GM10248 (cell line): ENCODE measurements around the gene IQGAP1.

Experiments
- CTCF ChIA-PET: fragments of 300-600 bp; sonication (Branson Sonifier 250); formaldehyde crosslinking; extraction: SDS; loops from one replicate; lab custom pipeline; 2021; ENCODE audit warnings: antibody characterized with exemption; lab: Yijun Ruan, JAX
- POLR2A ChIA-PET: fragments of 350-650 bp; sonication (Branson Sonifier 250); formaldehyde crosslinking; extraction: SDS; loops from one replicate; lab custom pipeline; 2020; ENCODE audit warnings: antibody characterized with exemption; lab: Yijun Ruan, JAX
- DNase-seq: peaks from one replicate; pipeline ENCODE4 v3.0.0; 2012; ENCODE audit errors: extremely low spot score
- TF ChIP-seq, protein P1 (sequence below): IDR thresholded peaks from 2 replicates; pipeline ENCODE4 v1.5.1; 2012; ENCODE audit warnings: mild to moderate bottlenecking, low read depth; ENCODE audit errors: extremely low read depth, missing control alignments, control extremely low read depth

IQGAP1 gene

DNA sequence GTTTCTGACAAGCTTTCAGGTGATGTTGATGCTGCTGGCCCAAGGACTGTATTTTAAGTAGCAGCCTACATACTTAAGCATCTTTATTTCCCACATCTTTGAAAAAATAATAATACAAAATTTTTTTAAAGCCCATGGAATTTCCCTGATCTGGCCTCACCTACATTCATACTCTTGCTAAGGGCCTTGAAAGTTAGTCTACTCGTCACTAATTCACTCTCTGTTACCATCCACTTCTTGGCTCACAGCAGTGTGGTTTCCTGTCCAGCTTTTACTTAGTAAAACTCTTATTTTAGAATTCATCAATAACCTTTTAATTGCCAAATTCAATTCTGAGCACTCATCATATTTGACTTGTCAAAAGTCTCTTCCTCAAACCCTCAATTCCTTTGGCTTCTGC is 82.4 kb downstream of the IQGAP1 start:
- TF ChIP-seq, protein P1, sequence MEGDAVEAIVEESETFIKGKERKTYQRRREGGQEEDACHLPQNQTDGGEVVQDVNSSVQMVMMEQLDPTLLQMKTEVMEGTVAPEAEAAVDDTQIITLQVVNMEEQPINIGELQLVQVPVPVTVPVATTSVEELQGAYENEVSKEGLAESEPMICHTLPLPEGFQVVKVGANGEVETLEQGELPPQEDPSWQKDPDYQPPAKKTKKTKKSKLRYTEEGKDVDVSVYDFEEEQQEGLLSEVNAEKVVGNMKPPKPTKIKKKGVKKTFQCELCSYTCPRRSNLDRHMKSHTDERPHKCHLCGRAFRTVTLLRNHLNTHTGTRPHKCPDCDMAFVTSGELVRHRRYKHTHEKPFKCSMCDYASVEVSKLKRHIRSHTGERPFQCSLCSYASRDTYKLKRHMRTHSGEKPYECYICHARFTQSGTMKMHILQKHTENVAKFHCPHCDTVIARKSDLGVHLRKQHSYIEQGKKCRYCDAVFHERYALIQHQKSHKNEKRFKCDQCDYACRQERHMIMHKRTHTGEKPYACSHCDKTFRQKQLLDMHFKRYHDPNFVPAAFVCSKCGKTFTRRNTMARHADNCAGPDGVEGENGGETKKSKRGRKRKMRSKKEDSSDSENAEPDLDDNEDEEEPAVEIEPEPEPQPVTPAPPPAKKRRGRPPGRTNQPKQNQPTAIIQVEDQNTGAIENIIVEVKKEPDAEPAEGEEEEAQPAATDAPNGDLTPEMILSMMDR, result no peak

DNA sequence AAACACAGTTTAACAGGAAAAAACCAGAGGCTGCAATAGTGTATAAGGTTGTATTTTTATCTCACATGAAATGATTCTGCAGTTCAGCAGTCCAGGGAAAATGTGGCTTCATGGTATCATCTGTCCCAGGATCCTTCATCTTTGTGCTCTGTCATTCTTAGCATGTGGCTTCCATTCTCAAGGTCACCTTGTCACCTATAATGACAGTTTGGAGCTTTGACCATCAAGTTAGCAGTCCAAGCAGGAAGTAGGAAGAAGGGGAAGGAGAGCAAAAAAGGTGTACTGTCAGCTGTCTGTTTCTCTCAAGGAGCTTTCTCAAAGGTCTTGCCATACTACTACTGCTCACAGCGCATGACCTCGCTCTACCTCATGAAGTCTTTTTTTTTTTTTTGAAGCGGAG is 83.1 kb downstream of the IQGAP1 start:
- CTCF ChIA-PET, result interaction anchor here (1.3 to 3.6 kb wide), 2 partner anchors 48 to 151 kb away, joined by 3 to 16 read pairs; no protein-coding TSS in a partner anchor
- DNase-seq, result no peak
- POLR2A ChIA-PET, result no interaction called here
- TF ChIP-seq, protein P1, result no peak

More for the DNA sequence above, 82.4 kb downstream of the IQGAP1 start:
- DNase-seq, result no peak
- CTCF ChIA-PET, result interaction anchor here (1.3 to 3.6 kb wide), 3 partner anchors 12 to 151 kb away, joined by 3 to 16 read pairs (median 11); no protein-coding TSS in a partner anchor
- POLR2A ChIA-PET, result no interaction called here

DNA sequence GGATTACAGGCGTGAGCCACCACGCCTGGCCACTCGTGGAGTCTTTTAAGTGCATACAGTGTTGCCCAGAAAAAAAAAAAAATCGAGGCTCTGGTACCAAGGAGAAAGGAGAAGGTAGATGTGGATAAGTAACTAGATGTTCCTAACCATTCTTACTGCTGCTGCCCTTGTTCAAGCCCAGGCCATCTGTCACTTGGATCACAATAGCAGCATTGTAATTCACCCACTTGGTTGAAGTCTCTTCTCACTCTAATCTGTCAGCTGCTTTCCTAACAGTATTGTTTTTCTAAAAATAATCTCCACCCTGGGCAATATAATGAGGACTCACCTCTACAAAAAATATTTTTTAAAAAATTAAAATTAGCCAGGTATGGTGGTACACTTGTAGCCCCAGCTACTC is 83.7 kb downstream of the IQGAP1 start:
- POLR2A ChIA-PET, result no interaction called here
- TF ChIP-seq, protein P1, result no peak
- no peak for DNase-seq
- CTCF ChIA-PET, result interaction anchor here (2.9 to 3.6 kb wide), 2 partner anchors 10 to 152 kb away, joined by 11 to 16 read pairs; no protein-coding TSS in a partner anchor

DNA sequence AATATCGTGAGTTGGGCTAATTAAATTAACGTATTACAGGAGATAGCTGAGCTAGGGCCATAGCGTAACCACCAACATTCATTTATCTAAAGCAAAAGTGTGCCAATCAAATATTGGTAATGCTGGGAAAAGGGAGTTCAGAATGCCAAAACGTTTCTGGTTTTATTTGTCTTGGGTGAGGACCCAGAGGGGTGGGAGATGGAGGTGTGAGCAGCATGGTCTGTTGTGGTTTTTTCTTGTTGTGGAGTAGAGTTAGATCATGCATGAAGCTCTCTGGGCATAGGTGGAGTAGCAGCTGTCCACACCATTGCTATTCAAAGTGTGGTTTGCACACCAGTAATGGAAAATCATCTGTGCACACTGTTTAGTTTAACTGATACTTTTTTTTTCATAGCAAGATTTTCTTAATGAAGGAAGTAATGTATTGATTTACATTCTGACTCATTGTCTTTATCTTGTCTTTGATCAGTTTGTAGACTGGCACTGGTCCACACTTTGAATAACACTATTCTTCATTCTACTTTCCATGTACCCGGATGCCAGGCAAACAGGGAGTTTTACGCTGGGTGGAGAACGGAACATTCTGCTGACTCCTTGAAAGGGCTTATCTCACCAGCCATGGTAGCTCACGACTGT is 90.9 kb downstream of the IQGAP1 start:
- TF ChIP-seq, protein P1, result no peak
- POLR2A ChIA-PET, result interaction anchor here (0.6 kb wide), 1 partner anchor 12 kb away, joined by 3 read pairs; no protein-coding TSS in a partner anchor
- CTCF ChIA-PET, result interaction anchor here (0.7 to 4.3 kb wide), 9 partner anchors 12 to 192 kb away, joined by 3 to 33 read pairs (median 3); no protein-coding TSS in a partner anchor
- no peak for DNase-seq

DNA sequence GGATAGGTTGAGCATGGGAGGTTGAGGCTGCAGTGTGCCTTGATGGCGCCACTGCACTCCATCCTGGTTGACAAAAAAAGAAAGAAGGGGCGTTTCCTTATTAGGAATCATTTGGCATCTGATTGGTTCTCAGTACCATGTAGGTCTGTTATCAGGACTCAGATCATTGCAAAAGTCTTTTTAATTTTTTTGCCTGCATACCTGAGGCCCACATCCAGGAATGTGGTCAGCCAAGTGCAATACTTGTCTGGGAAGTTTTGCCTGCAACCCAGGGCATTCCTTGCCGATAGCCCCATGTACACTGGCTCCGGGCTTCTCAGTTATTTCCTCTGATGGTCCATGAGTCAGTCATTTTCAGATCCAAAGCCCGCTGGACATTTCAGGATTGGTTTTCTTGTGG is 91.6 kb downstream of the IQGAP1 start:
- DNase-seq, result no peak
- POLR2A ChIA-PET, result interaction anchor here (0.6 kb wide), 2 partner anchors 13 to 317 kb away, joined by 3 read pairs; no protein-coding TSS in a partner anchor
- TF ChIP-seq, protein P1, result no peak
- CTCF ChIA-PET, result interaction anchor here (1.1 to 5.7 kb wide), 6 partner anchors 15 to 193 kb away, joined by 3 to 43 read pairs (median 3); no protein-coding TSS in a partner anchor

DNA sequence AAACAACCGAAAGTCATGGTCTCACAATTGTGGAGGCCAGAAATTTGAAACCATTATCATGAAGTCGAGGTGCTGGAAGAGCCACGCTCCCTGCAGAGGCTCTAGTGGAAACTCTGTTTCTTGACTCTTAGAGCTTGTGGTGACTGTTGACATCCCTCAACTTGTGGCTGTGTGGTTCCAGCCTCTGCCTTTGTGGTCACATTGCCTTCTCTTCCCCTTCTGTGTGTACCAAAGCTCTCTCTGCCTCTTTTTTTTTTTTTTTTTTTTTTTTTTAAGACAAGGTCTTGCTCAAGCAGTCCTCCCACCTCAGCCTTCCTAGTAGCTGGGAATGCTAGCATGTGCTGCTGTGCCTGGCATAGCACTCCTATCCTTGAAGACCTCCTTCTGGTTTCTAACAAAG is 93.0 kb downstream of the IQGAP1 start:
- POLR2A ChIA-PET, result interaction anchor here (0.6 to 0.9 kb wide), 2 partner anchors 93 to 140 kb away, joined by 4 to 6 read pairs; partner anchors contain the start of gene IQGAP1
- CTCF ChIA-PET, result interaction anchor here (1.1 to 5.7 kb wide), 24 partner anchors 8 to 404 kb away, joined by 3 to 112 read pairs (median 11); partner anchors contain the start of gene CIB1
- no peak for DNase-seq
- TF ChIP-seq, protein P1, result no peak
